CD14-positive monocyte (primary cell): ENCODE measurements around the gene MYO5B. TPM values are rescaled to one million over a fixed set of nuclear protein-coding genes. Genes with fewer than 3 reads are reported as not detected.

Experiments
- DNase-seq, 3 donors: peaks; one replicate each; pipeline ENCODE4 v3.0.0-alpha.2; 2011 to 2022
- H2AFZ ChIP-seq: 2 replicates; pipeline ENCODE4 v1.6.0; 2012; ENCODE audit warnings: mild to moderate bottlenecking, low read depth, low read length, inconsistent platforms; ENCODE audit not compliant: insufficient read depth, poor library complexity, severe bottlenecking
- H3K27ac ChIP-seq, 2 donors: 1 replicate in 1 of 2; 2 replicates in 1 of 2; pipeline ENCODE4 v1.5.1; 2012 to 2013; ENCODE audit warnings: low read length in 2 of 2, control low read depth in 1 of 2, inconsistent platforms in 1 of 2, low read depth in 1 of 2, mild to moderate bottlenecking in 1 of 2
- H3K27me3 ChIP-seq, 2 donors: one replicate each; pipeline versions ENCODE4 v1.6.0 to v1.6.1; 2011 to 2013; ENCODE audit warnings: low read length in 2 of 2; ENCODE audit not compliant: control insufficient read depth in 2 of 2, insufficient read depth in 2 of 2
- H3K36me3 ChIP-seq, 2 donors: replicated peaks in 1 of 2; 1 replicate in 1 of 2; 2 replicates in 1 of 2; pipeline versions ENCODE4 v1.5.1 to v1.6.1; 2012 to 2013; ENCODE audit warnings: low read length in 2 of 2, control low read depth in 1 of 2, inconsistent platforms in 1 of 2, mild to moderate bottlenecking in 1 of 2; ENCODE audit not compliant: insufficient read depth in 2 of 2, control insufficient read depth in 1 of 2
- H3K4me1 ChIP-seq, 2 donors: 1 replicate in 1 of 2; 2 replicates in 1 of 2; pipeline versions ENCODE4 v1.5.1 to v1.6.1; 2012 to 2013; ENCODE audit warnings: low read length in 2 of 2, control low read depth in 1 of 2, inconsistent platforms in 1 of 2, mild to moderate bottlenecking in 1 of 2, moderate library complexity in 1 of 2; ENCODE audit not compliant: insufficient read depth in 2 of 2, control insufficient read depth in 1 of 2
- H3K4me2 ChIP-seq: replicated peaks from 2 replicates; pipeline ENCODE3; 2012; ENCODE audit warnings: low read length, moderate library complexity, mild to moderate bottlenecking; ENCODE audit not compliant: poor library complexity, severe bottlenecking; ENCODE audit errors: extremely low read depth
- H3K4me3 ChIP-seq, 3 experiments: fragments of 200-600 bp in 1 of 3; sonication (generic) in 1 of 3; replicated peaks in 1 of 3; 1 replicate in 2 of 3; 2 replicates in 1 of 3; pipeline ENCODE4 v1.5.1; 2011 to 2013; ENCODE audit warnings: low read length in 3 of 3, mild to moderate bottlenecking in 3 of 3, control low read depth in 2 of 3, low read depth in 2 of 3, inconsistent platforms in 1 of 3, moderate library complexity in 1 of 3
- H3K79me2 ChIP-seq: 2 replicates; pipeline ENCODE4 v1.6.0; 2012; ENCODE audit warnings: mild to moderate bottlenecking, control low read depth, inconsistent platforms, low read length, moderate library complexity; ENCODE audit not compliant: insufficient read depth
- H3K9ac ChIP-seq: 2 replicates; pipeline ENCODE4 v1.6.0; 2017; ENCODE audit warnings: low read length, mild to moderate bottlenecking; ENCODE audit not compliant: insufficient read depth, poor library complexity, severe bottlenecking
- H3K9me3 ChIP-seq, 2 donors: replicated peaks in 1 of 2; 1 replicate in 1 of 2; 2 replicates in 1 of 2; pipeline versions ENCODE4 v1.5.1 to v1.6.1; 2012 to 2013; ENCODE audit warnings: low read length in 2 of 2, control low read depth in 1 of 2; ENCODE audit not compliant: control insufficient read depth in 1 of 2, insufficient read depth in 1 of 2
- H4K20me1 ChIP-seq: 2 replicates; pipeline ENCODE4 v1.6.0; 2012; ENCODE audit warnings: mild to moderate bottlenecking, low read length, control low read depth, moderate library complexity; ENCODE audit not compliant: insufficient read depth
- H3K27ac Mint-ChIP-seq, 7 donors: one replicate each; pipeline ENCODE4 v1.8.0; 2020; ENCODE audit warnings: mild to moderate bottlenecking in 7 of 7, mixed read lengths in 7 of 7, moderate library complexity in 6 of 7, inconsistent platforms in 2 of 7
- H3K27me3 Mint-ChIP-seq, 3 donors: one replicate each; pipeline ENCODE4 v1.8.0; 2021 to 2022; ENCODE audit warnings: low read depth in 3 of 3, mild to moderate bottlenecking in 3 of 3, mixed read lengths in 3 of 3, moderate library complexity in 3 of 3, inconsistent platforms in 1 of 3
- H3K36me3 Mint-ChIP-seq, 2 donors: one replicate each; pipeline ENCODE4 v1.8.0; 2020; ENCODE audit warnings: mixed read lengths in 2 of 2, inconsistent platforms in 1 of 2, mild to moderate bottlenecking in 1 of 2
- H3K4me1 Mint-ChIP-seq: one replicate; pipeline ENCODE4 v1.8.0; 2020; ENCODE audit warnings: mild to moderate bottlenecking, mixed read lengths
- H3K4me3 Mint-ChIP-seq, 2 donors: one replicate each; pipeline ENCODE4 v1.8.0; 2020; ENCODE audit warnings: mild to moderate bottlenecking in 2 of 2, mixed read lengths in 2 of 2, moderate library complexity in 1 of 2
- H3K9me3 Mint-ChIP-seq, 7 donors: one replicate each; pipeline ENCODE4 v1.8.0; 2020 to 2022; ENCODE audit warnings: mixed read lengths in 7 of 7, mild to moderate bottlenecking in 6 of 7, moderate library complexity in 6 of 7, inconsistent platforms in 2 of 7
- CTCF ChIP-seq: fragments of 200-600 bp; IDR thresholded peaks from one replicate; pipeline ENCODE4 v1.8.0; 2022; ENCODE audit warnings: antibody characterized with exemption, mild to moderate bottlenecking
- WGBS: methylation state at CpG from one replicate; pipeline ENCODE4 v1.1.5; 2013; ENCODE audit warnings: missing lambda C conversion rate; ENCODE audit not compliant: insufficient coverage; 5-methylcytosine and 5-hydroxymethylcytosine counted together
- intact Hi-C, 2 donors: fragments of 100-400 bp; cut with micrococcal nuclease; formaldehyde crosslinking; loops; one replicate each; pipeline versions ENCODE4 v1.15.0 to v1.15.1; 2023
- polyA plus RNA-seq, 3 donors: library from polyadenylated mRNA; depleted of rRNA in 1 of 3; unstranded in 2 of 3; stranded (reverse) in 1 of 3; fragments of 300-500 nt in 2 of 3; fragments of >200 nt in 1 of 3; fragmentation: Illumina TruSeq in 2 of 3; gene quantifications; 1 replicate in 2 of 3; 2 replicates in 1 of 3; pipeline ENCODE4 v1.2.3, GENCODE V29; 2012 to 2021

The MYO5B gene
- polyA plus RNA-seq, 3 donors = 0.04 TPM; not detected in 2

- no peak for TF ChIP-seq CTCF
- H3K4me1 ChIP-seq = no peaks in the 10 kb centered on the region
- no peak overlapping the region for H3K4me2 ChIP-seq
- no CpG with 5 or more reads among the region's 2 CpGs for WGBS
- peaks cover 2 to 7% (median 6%) of the 10 kb centered on the region in 3 donors for H3K27me3 Mint-ChIP-seq
- H3K36me3 Mint-ChIP-seq = no peaks in the 10 kb centered on the region
- no peak overlapping the region for H3K4me3 ChIP-seq
- no peaks in the 10 kb centered on the region for H3K36me3 ChIP-seq
- no peaks in the 10 kb centered on the region for H4K20me1 ChIP-seq
- no peak overlapping the region for H3K27ac Mint-ChIP-seq
- H3K9me3 ChIP-seq = no peaks in the 10 kb centered on the region
- H3K9me3 Mint-ChIP-seq = peaks cover 0 to 3% (median 0%) of the 10 kb centered on the region in 7 donors
- H2AFZ ChIP-seq = no peak overlapping the region
- no peak overlapping the region for H3K4me3 Mint-ChIP-seq
- intact Hi-C loops = no loop called here
- H3K4me1 Mint-ChIP-seq = no peaks in the 10 kb centered on the region
- no peak for DNase-seq
- no peak overlapping the region for H3K27ac ChIP-seq
- H3K9ac ChIP-seq = no peak overlapping the region
- no peaks in the 10 kb centered on the region for H3K79me2 ChIP-seq
- no peaks in the 10 kb centered on the region for H3K27me3 ChIP-seq
Measured at GRCh38 chr18:50171406-50171805, 23.5 kb downstream of the MYO5B start.

DNA sequence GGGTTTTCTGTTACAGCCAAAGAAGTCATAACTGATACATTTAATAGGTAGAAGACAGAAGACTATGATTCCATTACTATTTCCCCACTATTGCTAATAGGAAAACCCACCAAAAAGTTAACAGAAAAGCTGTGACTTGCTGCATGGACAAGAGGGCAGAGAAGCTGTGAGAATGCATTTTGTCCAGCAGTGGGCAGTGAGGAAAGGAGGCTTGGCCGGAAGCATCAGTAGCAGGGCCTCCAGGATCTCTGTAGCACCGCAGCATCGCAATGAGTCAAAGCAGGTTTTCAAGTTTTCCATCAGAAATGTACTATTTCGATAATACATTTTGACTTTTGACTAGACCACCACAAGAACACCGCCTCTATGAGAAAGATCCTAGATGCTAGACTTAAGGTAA lies 24.9 kb downstream of the MYO5B start:
- WGBS = 100% methylated on average over 1 of the region's 5 CpGs
- no peak for TF ChIP-seq CTCF
- Histone ChIP-seq H2AFZ (no peak overlapping the region), H3K4me3 (no peak overlapping the region), H3K79me2 (no peaks in the 10 kb centered on the region), H3K9me3 (no peaks in the 10 kb centered on the region), H3K27ac (no peak overlapping the region), H3K4me2 (no peak overlapping the region), H4K20me1 (no peaks in the 10 kb centered on the region), H3K9ac (no peak overlapping the region), H3K4me1 (no peaks in the 10 kb centered on the region), H3K27me3 (no peaks in the 10 kb centered on the region), H3K36me3 (no peaks in the 10 kb centered on the region)
- Mint-ChIP-seq H3K27ac (no peak overlapping the region), H3K4me3 (no peak overlapping the region), H3K9me3 (peaks cover 0 to 4% (median 1%) of the 10 kb centered on the region in 7 donors), H3K27me3 (peaks cover 2 to 6% (median 6%) of the 10 kb centered on the region in 3 donors), H3K36me3 (no peaks in the 10 kb centered on the region), H3K4me1 (no peaks in the 10 kb centered on the region)
- DNase-seq = no peak
- intact Hi-C loops = no loop called here
